Endothelial cell (in vitro differentiated cells): Measurements from ENCODE around the gene FTH1. TPM values are rescaled to one million over a fixed set of nuclear protein-coding genes. Genes with fewer than 3 reads are reported as not detected.

ENCODE experiments used
- DNase-seq: peaks from one replicate; pipeline ENCODE4 v3.0.0; 2021; ENCODE audit warnings: low spot score
- H3K27ac Mint-ChIP-seq: one replicate; pipeline ENCODE4 v1.8.0; 2021; ENCODE audit warnings: mixed read lengths, inconsistent platforms; ENCODE audit not compliant: unreplicated experiment
- H3K27me3 Mint-ChIP-seq: one replicate; pipeline ENCODE4 v1.8.0; 2021; ENCODE audit warnings: mild to moderate bottlenecking, moderate library complexity, mixed read lengths, inconsistent platforms; ENCODE audit not compliant: unreplicated experiment
- H3K36me3 Mint-ChIP-seq: one replicate; pipeline ENCODE4 v1.8.0; 2021; ENCODE audit warnings: mild to moderate bottlenecking, low read depth, mixed read lengths, inconsistent platforms; ENCODE audit not compliant: unreplicated experiment
- H3K4me1 Mint-ChIP-seq: one replicate; pipeline ENCODE4 v1.8.0; 2021; ENCODE audit warnings: mild to moderate bottlenecking, mixed read lengths, inconsistent platforms; ENCODE audit not compliant: unreplicated experiment
- H3K4me3 Mint-ChIP-seq: one replicate; pipeline ENCODE4 v1.8.0; 2021; ENCODE audit warnings: mild to moderate bottlenecking, mixed read lengths, inconsistent platforms; ENCODE audit not compliant: unreplicated experiment
- H3K9me3 Mint-ChIP-seq: one replicate; pipeline ENCODE4 v1.8.0; 2021; ENCODE audit warnings: mixed read lengths, inconsistent platforms; ENCODE audit not compliant: unreplicated experiment
- total RNA-seq: library from RNA; stranded (reverse); fragmentation: NEBNext Ultra II Directional; extraction: Animal tissue kit (Norgen Biotek cat#: 25700); gene quantifications from one replicate; pipeline ENCODE4 v1.2.1, GENCODE V29; 2021; ENCODE audit not compliant: unreplicated experiment
- TF ChIP-seq, protein P1 (sequence below): fragments of 200-600 bp; sonication (generic); IDR thresholded peaks from one replicate; pipeline ENCODE4 v1.5.0; 2021; ENCODE audit warnings: antibody characterized with exemption; ENCODE audit not compliant: unreplicated experiment

The FTH1 gene
- total RNA-seq, 1 donor from 2014 or later = 837 TPM

DNA sequence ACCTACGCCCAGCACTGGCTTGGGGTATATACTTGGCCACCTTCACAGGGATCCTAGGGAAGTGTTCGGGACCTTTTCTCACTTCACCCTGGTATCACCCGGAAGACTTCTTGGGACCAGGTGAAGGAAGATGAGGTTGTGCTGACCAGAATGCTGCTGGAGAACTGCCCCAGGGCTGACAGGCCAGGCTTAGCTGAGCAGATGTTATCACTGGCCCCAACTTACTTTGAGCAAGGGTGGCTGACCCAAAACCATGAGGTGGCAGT, 4.5 kb downstream of the FTH1 start:
- H3K4me1 Mint-ChIP-seq = peaks cover 29% of the 10 kb centered on the region
- no peak for DNase-seq
- peaks cover 5% of the 10 kb centered on the region for H3K27me3 Mint-ChIP-seq
- no peak overlapping the region for H3K27ac Mint-ChIP-seq
- H3K4me3 Mint-ChIP-seq = no peak overlapping the region
- TF ChIP-seq, protein P1, sequence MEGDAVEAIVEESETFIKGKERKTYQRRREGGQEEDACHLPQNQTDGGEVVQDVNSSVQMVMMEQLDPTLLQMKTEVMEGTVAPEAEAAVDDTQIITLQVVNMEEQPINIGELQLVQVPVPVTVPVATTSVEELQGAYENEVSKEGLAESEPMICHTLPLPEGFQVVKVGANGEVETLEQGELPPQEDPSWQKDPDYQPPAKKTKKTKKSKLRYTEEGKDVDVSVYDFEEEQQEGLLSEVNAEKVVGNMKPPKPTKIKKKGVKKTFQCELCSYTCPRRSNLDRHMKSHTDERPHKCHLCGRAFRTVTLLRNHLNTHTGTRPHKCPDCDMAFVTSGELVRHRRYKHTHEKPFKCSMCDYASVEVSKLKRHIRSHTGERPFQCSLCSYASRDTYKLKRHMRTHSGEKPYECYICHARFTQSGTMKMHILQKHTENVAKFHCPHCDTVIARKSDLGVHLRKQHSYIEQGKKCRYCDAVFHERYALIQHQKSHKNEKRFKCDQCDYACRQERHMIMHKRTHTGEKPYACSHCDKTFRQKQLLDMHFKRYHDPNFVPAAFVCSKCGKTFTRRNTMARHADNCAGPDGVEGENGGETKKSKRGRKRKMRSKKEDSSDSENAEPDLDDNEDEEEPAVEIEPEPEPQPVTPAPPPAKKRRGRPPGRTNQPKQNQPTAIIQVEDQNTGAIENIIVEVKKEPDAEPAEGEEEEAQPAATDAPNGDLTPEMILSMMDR = no peak
- H3K36me3 Mint-ChIP-seq = peaks cover 26% of the 10 kb centered on the region
- H3K9me3 Mint-ChIP-seq = no peaks in the 10 kb centered on the region

DNA sequence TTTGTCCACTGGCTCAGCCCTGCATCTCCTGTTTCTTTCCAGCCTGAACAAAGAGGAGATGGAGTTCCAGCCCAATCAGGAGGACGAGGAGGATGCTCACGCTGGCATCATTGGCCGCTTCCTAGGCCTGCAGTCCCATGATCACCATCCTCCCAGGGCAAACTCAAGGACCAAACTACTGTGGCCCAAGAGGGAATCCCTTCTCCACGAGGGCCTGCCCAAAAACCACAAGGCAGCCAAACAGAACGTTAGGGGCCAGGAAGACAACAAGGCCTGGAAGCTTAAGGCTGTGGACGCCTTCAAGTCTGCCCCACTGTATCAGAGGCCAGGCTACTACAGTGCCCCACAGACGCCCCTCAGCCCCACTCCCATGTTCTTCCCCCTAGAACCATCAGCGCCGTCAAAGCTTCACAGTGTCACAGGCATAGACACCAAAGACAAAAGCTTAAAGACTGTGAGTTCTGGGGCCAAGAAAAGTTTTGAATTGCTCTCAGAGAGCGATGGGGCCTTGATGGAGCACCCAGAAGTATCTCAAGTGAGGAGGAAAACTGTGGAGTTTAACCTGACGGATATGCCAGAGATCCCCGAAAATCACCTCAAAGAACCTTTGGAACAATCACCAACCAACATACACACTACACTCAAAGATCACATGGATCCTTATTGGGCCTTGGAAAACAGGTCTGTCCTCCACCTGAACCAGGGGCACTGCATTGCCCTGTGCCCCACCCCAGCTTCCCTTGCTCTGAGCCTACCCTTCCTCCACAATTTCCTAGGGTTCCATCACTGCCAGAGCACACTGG, 5.0 kb downstream of the FTH1 start:
- H3K27ac Mint-ChIP-seq = no peak overlapping the region
- peak overlapping the region; percentile 54 for H3K4me3 Mint-ChIP-seq
- TF ChIP-seq, protein P1 = no peak
- H3K36me3 Mint-ChIP-seq = peaks cover 26% of the 10 kb centered on the region
- H3K4me1 Mint-ChIP-seq = peaks cover 29% of the 10 kb centered on the region
- DNase-seq = no peak
- H3K9me3 Mint-ChIP-seq = no peaks in the 10 kb centered on the region
- peaks cover 5% of the 10 kb centered on the region for H3K27me3 Mint-ChIP-seq

DNA sequence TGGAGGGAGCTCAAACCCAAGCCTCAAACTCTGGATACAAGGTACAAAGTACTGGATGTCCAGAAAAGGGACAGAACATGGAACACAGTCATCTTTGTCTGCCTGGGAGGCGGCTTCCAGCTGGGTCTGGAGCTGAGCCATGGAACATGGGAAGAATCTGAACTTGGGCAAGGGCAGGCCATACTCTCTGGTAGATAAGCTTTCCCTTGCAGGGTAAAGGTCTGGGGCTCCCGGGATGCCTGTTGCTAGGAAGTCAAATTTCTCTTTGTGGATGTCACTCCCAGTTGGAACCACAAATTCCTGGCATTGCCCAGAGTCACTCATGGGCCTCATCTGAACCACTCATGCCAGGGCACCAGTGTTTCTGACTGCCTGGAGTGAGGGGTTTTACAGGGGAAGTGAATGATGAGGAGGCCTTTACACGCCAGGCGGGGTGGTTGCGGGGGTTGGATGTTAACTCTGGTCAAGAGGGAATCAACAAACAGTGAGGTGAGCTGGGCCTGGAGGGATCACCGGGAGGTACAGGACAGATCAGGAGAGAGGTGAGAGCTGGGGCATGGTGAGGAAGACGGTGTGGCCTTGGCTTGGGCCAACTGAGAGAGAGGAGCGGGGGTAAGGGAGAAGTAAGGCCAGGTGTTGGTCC, 5.7 kb downstream of the FTH1 start:
- Mint-ChIP-seq H3K27me3 (peaks cover 5% of the 10 kb centered on the region), H3K27ac (no peak overlapping the region), H3K4me3 (no peak overlapping the region), H3K4me1 (peaks cover 27% of the 10 kb centered on the region), H3K36me3 (peaks cover 26% of the 10 kb centered on the region), H3K9me3 (no peaks in the 10 kb centered on the region)
- no peak for DNase-seq
- TF ChIP-seq, protein P1 = no peak

DNA sequence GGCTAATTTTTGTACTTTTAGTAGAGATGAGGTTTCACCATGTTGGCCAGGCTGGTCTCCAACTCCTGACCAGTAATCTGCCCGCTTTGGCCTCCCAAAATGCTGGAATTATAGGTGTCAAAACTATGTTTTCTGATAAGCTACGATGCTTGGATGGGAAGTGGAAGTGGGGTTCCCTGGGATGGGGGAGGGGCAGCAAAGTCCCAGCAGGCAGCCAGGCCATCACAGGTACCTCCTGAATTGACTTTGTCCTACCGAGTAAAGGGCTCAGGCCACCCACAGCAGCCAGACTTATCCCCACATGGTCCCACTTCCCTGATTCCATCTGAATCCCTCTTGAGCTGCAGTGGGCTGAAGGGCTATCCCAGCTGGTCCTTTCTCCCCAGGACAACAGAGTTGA, 6.9 kb downstream of the FTH1 start:
- TF ChIP-seq, protein P1 = no peak
- Mint-ChIP-seq H3K36me3 (peaks cover 23% of the 10 kb centered on the region), H3K4me1 (peaks cover 18% of the 10 kb centered on the region), H3K27ac (no peak overlapping the region), H3K4me3 (no peak overlapping the region), H3K9me3 (no peaks in the 10 kb centered on the region), H3K27me3 (peaks cover 7% of the 10 kb centered on the region)
- DNase-seq = no peak

DNA sequence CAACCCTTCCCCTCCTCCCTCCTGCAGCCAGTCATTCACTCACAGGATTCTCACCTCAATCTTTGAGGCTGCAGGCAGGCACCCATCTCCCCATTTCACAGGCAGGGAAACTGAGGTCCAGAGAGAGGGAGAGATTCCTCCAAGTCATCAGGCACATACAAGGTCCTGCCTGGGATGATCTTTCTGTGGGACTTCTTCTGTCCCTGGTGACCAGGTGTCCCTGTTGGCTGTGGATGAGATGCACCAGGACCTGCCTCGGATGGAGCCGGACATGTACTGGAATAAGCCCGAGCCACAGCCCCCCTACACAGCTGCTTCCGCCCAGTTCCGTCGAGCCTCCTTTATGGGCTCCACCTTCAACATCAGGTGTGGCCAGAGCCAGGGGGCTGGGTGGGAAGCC, 7.8 kb downstream of the FTH1 start:
- H3K27ac Mint-ChIP-seq = no peak overlapping the region
- H3K36me3 Mint-ChIP-seq = peaks cover 15% of the 10 kb centered on the region
- H3K4me1 Mint-ChIP-seq = peaks cover 11% of the 10 kb centered on the region
- peaks cover 7% of the 10 kb centered on the region for H3K27me3 Mint-ChIP-seq
- no peak for DNase-seq
- TF ChIP-seq, protein P1 = no peak
- H3K9me3 Mint-ChIP-seq = no peaks in the 10 kb centered on the region
- no peak overlapping the region for H3K4me3 Mint-ChIP-seq
